Measurements from ENCODE around the gene APBB2.
A peak's percentile ranks its signal among the peaks of the same experiment; 100 is the strongest.

APBB2 gene

GRCh38 chr4:40980318-40980883 is 233.9 kb downstream of the APBB2 start:
- H3K27ac ChIP-seq (ENCODE audit: low read depth, low read length): no peak overlapping the region

DNA sequence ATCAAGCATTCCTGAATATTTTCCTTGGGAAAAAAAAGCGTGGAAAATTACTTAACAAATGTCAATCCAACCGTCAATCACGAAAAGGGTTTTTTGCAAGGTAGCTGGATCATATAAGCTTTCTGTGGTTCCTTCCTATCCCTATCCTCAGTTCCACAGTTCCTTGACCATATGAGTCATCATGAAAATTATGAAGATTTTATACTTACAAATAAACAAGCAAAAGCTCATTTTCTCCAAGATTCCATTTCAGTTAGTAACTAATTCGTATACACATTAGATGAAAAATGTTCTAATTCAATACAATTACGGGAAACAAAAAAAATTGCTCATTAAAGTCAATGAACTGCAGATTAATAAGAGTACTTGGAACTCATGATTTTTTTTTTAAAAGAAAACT is 235.8 kb downstream of the APBB2 start:
- no peak overlapping the region for H3K27ac ChIP-seq (ENCODE audit: low read depth, low read length)
- no peak overlapping the region for H3K4me3 ChIP-seq (ENCODE audit: low read length)
- H3K4me2 ChIP-seq (ENCODE audit: low read length): no peak overlapping the region
- H3K27me3 ChIP-seq (ENCODE audit: control insufficient read depth, low read length): no peaks in the 10 kb centered on the region
- no peaks in the 10 kb centered on the region for H3K9me3 ChIP-seq (ENCODE audit: control insufficient read depth, insufficient read depth, low read length)
- H3K4me1 ChIP-seq (ENCODE audit: control insufficient read depth, low read length): peaks cover 39% of the 10 kb centered on the region
- H3K36me3 ChIP-seq (ENCODE audit: control insufficient read depth, low read length): no peaks in the 10 kb centered on the region
- TF ChIP-seq, protein P1, sequence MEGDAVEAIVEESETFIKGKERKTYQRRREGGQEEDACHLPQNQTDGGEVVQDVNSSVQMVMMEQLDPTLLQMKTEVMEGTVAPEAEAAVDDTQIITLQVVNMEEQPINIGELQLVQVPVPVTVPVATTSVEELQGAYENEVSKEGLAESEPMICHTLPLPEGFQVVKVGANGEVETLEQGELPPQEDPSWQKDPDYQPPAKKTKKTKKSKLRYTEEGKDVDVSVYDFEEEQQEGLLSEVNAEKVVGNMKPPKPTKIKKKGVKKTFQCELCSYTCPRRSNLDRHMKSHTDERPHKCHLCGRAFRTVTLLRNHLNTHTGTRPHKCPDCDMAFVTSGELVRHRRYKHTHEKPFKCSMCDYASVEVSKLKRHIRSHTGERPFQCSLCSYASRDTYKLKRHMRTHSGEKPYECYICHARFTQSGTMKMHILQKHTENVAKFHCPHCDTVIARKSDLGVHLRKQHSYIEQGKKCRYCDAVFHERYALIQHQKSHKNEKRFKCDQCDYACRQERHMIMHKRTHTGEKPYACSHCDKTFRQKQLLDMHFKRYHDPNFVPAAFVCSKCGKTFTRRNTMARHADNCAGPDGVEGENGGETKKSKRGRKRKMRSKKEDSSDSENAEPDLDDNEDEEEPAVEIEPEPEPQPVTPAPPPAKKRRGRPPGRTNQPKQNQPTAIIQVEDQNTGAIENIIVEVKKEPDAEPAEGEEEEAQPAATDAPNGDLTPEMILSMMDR (IDR thresholded peaks at IDR 0.05; ENCODE audit: low read depth, low read length, poor library complexity, severe bottlenecking): no peak
- TF ChIP-seq EZH2phosphoT487 (IDR thresholded peaks at IDR 0.05; ENCODE audit: borderline replicate concordance, low read length): no peak
- no peaks in the 10 kb centered on the region for H3K9me2 ChIP-seq (replicated peaks; ENCODE audit: control insufficient read depth, low read length)
- H3F3A ChIP-seq (ENCODE audit: control insufficient read depth, insufficient read depth): no peaks in the 10 kb centered on the region
- no peaks in the 10 kb centered on the region for H4K20me1 ChIP-seq (ENCODE audit: control insufficient read depth, insufficient read depth, low read depth, low read length)
- H3K79me2 ChIP-seq (ENCODE audit: control insufficient read depth, low read length): no peaks in the 10 kb centered on the region

More at GRCh38 chr4:40980318-40980883, 233.9 kb downstream of the APBB2 start:
- Histone ChIP-seq H3K36me3 (ENCODE audit: control insufficient read depth, low read length) (peaks cover 8% of the 10 kb centered on the region; the same call in 1 of the 2 replicates), H3K4me2 (ENCODE audit: low read length) (no peak overlapping the region), H4K20me1 (ENCODE audit: control insufficient read depth, insufficient read depth, low read depth, low read length) (no peaks in the 10 kb centered on the region), H3F3A (ENCODE audit: control insufficient read depth, insufficient read depth) (no peaks in the 10 kb centered on the region), H3K79me2 (ENCODE audit: control insufficient read depth, low read length) (no peaks in the 10 kb centered on the region), H3K9me3 (ENCODE audit: control insufficient read depth, insufficient read depth, low read length) (no peaks in the 10 kb centered on the region), H3K4me1 (ENCODE audit: control insufficient read depth, low read length) (peaks cover 51% of the 10 kb centered on the region), H3K4me3 (ENCODE audit: low read length) (no peak overlapping the region), H3K9me2 (replicated peaks; ENCODE audit: control insufficient read depth, low read length) (no peaks in the 10 kb centered on the region), H3K27me3 (ENCODE audit: control insufficient read depth, low read length) (no peaks in the 10 kb centered on the region)
- TF ChIP-seq, protein P1 (IDR thresholded peaks at IDR 0.05; ENCODE audit: low read depth, low read length, poor library complexity, severe bottlenecking): peak; percentile 85
- TF ChIP-seq EZH2phosphoT487 (IDR thresholded peaks at IDR 0.05; ENCODE audit: borderline replicate concordance, low read length): no peak

GRCh38 chr4:40976343-40976742 is 238.0 kb downstream of the APBB2 start:
- 0 out of 2 replicates have a peak overlapping the region, but pooled peaks have one; percentile 17 for H3K4me2 ChIP-seq (ENCODE audit: low read length)
- no peaks in the 10 kb centered on the region for H3K9me3 ChIP-seq (ENCODE audit: control insufficient read depth, insufficient read depth, low read length)
- no peak overlapping the region for H3K4me3 ChIP-seq (ENCODE audit: low read length)
- H3F3A ChIP-seq (ENCODE audit: control insufficient read depth, insufficient read depth): no peaks in the 10 kb centered on the region
- H4K20me1 ChIP-seq (ENCODE audit: control insufficient read depth, insufficient read depth, low read depth, low read length): no peaks in the 10 kb centered on the region
- H3K79me2 ChIP-seq (ENCODE audit: control insufficient read depth, low read length): no peaks in the 10 kb centered on the region
- TF ChIP-seq, protein P1 (IDR thresholded peaks at IDR 0.05; ENCODE audit: low read depth, low read length, poor library complexity, severe bottlenecking): peak; percentile 71
- TF ChIP-seq EZH2phosphoT487 (IDR thresholded peaks at IDR 0.05; ENCODE audit: borderline replicate concordance, low read length): no peak
- no peaks in the 10 kb centered on the region for H3K36me3 ChIP-seq (ENCODE audit: control insufficient read depth, low read length)
- no peaks in the 10 kb centered on the region for H3K9me2 ChIP-seq (replicated peaks; ENCODE audit: control insufficient read depth, low read length)
- no peaks in the 10 kb centered on the region for H3K27me3 ChIP-seq (ENCODE audit: control insufficient read depth, low read length)
- no peak overlapping the region for H3K27ac ChIP-seq (ENCODE audit: low read depth, low read length)
- peaks cover 33% of the 10 kb centered on the region for H3K4me1 ChIP-seq (ENCODE audit: control insufficient read depth, low read length)

Data from DOHH2 (cell line).